MM.1S (cell line): ENCODE results near the gene SYT1.

Experiments
- DNase-seq: peaks from one replicate; pipeline ENCODE4 v3.0.0-alpha.2; 2015
- H2AFZ ChIP-seq: fragments of 300-600 bp; sonication (generic); 2 replicates; pipeline ENCODE4 v1.6.0; 2016; ENCODE audit warnings: antibody characterized with exemption, low read length
- H3F3A ChIP-seq: fragments of 300-600 bp; sonication (generic); 2 replicates; pipeline ENCODE4 v1.6.1; 2016; ENCODE audit warnings: mild to moderate bottlenecking, antibody characterized with exemption, low read length, moderate library complexity, mixed read lengths; ENCODE audit not compliant: insufficient read depth
- H3K27ac ChIP-seq: fragments of 300-600 bp; sonication (generic); 2 replicates; pipeline ENCODE4 v1.5.1; 2016; ENCODE audit warnings: mild to moderate bottlenecking, low read length
- H3K27me3 ChIP-seq: fragments of 300-600 bp; sonication (generic); replicated peaks from 2 replicates; pipeline ENCODE4 v1.6.0; 2016; ENCODE audit warnings: low read length; ENCODE audit not compliant: insufficient read depth
- H3K36me3 ChIP-seq: fragments of 300-600 bp; sonication (generic); replicated peaks from 2 replicates; pipeline ENCODE4 v1.6.1; 2016; ENCODE audit warnings: mild to moderate bottlenecking, low read length, mixed read lengths; ENCODE audit not compliant: insufficient read depth
- H3K4me1 ChIP-seq: fragments of 300-600 bp; sonication (generic); 2 replicates; pipeline ENCODE4 v1.6.1; 2016; ENCODE audit warnings: low read length, mixed read lengths
- H3K4me2 ChIP-seq: fragments of 300-600 bp; sonication (generic); 2 replicates; pipeline ENCODE4 v1.6.0; 2016; ENCODE audit warnings: low read depth, low read length
- H3K4me3 ChIP-seq: fragments of 300-600 bp; sonication (generic); 2 replicates; pipeline ENCODE4 v1.5.1; 2016; ENCODE audit warnings: low read length, mixed read lengths
- H3K79me2 ChIP-seq: fragments of 300-600 bp; sonication (generic); 2 replicates; pipeline ENCODE4 v1.6.1; 2016; ENCODE audit warnings: mixed run types, low read length, mixed read lengths
- H3K9ac ChIP-seq: fragments of 300-600 bp; sonication (generic); 2 replicates; pipeline ENCODE4 v1.6.1; 2016; ENCODE audit warnings: low read length, mixed read lengths
- H3K9me2 ChIP-seq: fragments of 300-600 bp; sonication (generic); replicated peaks from 2 replicates; pipeline ENCODE4 v1.6.1; 2016; ENCODE audit warnings: mild to moderate bottlenecking, low read length, mixed read lengths; ENCODE audit not compliant: insufficient read depth
- H3K9me3 ChIP-seq: fragments of 300-600 bp; sonication (generic); replicated peaks from 2 replicates; pipeline ENCODE4 v1.6.1; 2016; ENCODE audit warnings: mild to moderate bottlenecking, low read length, mixed read lengths; ENCODE audit not compliant: insufficient read depth
- H4K20me1 ChIP-seq: fragments of 300-600 bp; sonication (generic); 2 replicates; pipeline ENCODE4 v1.6.1; 2016; ENCODE audit warnings: mild to moderate bottlenecking, low read length, moderate library complexity, mixed read lengths; ENCODE audit not compliant: insufficient read depth
- CTCF ChIP-seq: fragments of 300-600 bp; sonication (generic); IDR thresholded peaks from 2 replicates; pipeline ENCODE4 v1.5.1; 2016; ENCODE audit warnings: antibody characterized with exemption, low read length, mixed read lengths
- EZH2 ChIP-seq: fragments of 300-600 bp; sonication (generic); optimal IDR thresholded peaks from 2 replicates; pipeline ENCODE3; 2017; ENCODE audit warnings: low read depth, mild to moderate bottlenecking, antibody characterized with exemption, low read length, mixed read lengths
- EZH2phosphoT487 ChIP-seq: fragments of 300-600 bp; sonication (generic); IDR thresholded peaks from 2 replicates; pipeline ENCODE4 v1.6.1; 2018; ENCODE audit warnings: antibody characterized with exemption, low read length

Gene SYT1

GRCh38 chr12:79421236-79421740 is 556.7 kb downstream of the SYT1 start:
- no peak overlapping the region for H3K27ac ChIP-seq
- H3K79me2 ChIP-seq: no peaks in the 10 kb centered on the region
- no peak overlapping the region for H3K9ac ChIP-seq
- H3K36me3 ChIP-seq: no peaks in the 10 kb centered on the region
- H3K27me3 ChIP-seq: no peaks in the 10 kb centered on the region
- DNase-seq: no peak
- no peak overlapping the region for H2AFZ ChIP-seq
- H4K20me1 ChIP-seq: no peaks in the 10 kb centered on the region
- H3F3A ChIP-seq: no peaks in the 10 kb centered on the region
- no peaks in the 10 kb centered on the region for H3K9me3 ChIP-seq
- H3K4me2 ChIP-seq: no peak overlapping the region
- H3K4me3 ChIP-seq: no peak overlapping the region
- TF ChIP-seq EZH2 (no peak), EZH2phosphoT487 (no peak), CTCF (no peak)
- H3K4me1 ChIP-seq: no peaks in the 10 kb centered on the region
- H3K9me2 ChIP-seq: no peaks in the 10 kb centered on the region

GRCh38 chr12:79422060-79422812 is 557.7 kb downstream of the SYT1 start:
- Histone ChIP-seq H4K20me1 (no peaks in the 10 kb centered on the region), H3K79me2 (no peaks in the 10 kb centered on the region), H3K27ac (no peak overlapping the region), H3K36me3 (no peaks in the 10 kb centered on the region), H3K9ac (no peak overlapping the region), H3K4me1 (no peaks in the 10 kb centered on the region), H3F3A (no peaks in the 10 kb centered on the region), H3K4me2 (no peak overlapping the region), H3K4me3 (no peak overlapping the region), H3K9me2 (no peaks in the 10 kb centered on the region), H3K27me3 (no peaks in the 10 kb centered on the region), H3K9me3 (no peaks in the 10 kb centered on the region), H2AFZ (no peak overlapping the region)
- DNase-seq: no peak
- TF ChIP-seq CTCF (no peak), EZH2 (no peak)

GRCh38 chr12:79423560-79423959 is 559.0 kb downstream of the SYT1 start:
- no peak overlapping the region for H2AFZ ChIP-seq
- no peak overlapping the region for H3K9ac ChIP-seq
- H3F3A ChIP-seq: no peaks in the 10 kb centered on the region
- no peaks in the 10 kb centered on the region for H3K79me2 ChIP-seq
- no peaks in the 10 kb centered on the region for H3K27me3 ChIP-seq
- H3K27ac ChIP-seq: no peak overlapping the region
- H3K4me3 ChIP-seq: no peak overlapping the region
- H3K4me1 ChIP-seq: no peaks in the 10 kb centered on the region
- H4K20me1 ChIP-seq: no peaks in the 10 kb centered on the region
- no peak overlapping the region for H3K4me2 ChIP-seq
- no peaks in the 10 kb centered on the region for H3K36me3 ChIP-seq
- H3K9me2 ChIP-seq: no peaks in the 10 kb centered on the region
- H3K9me3 ChIP-seq: no peaks in the 10 kb centered on the region
- TF ChIP-seq EZH2phosphoT487 (no peak), CTCF (no peak), EZH2 (no peak)
- no peak for DNase-seq
